T-cell (primary cell): ENCODE data around the gene SORCS3. TPM values are rescaled to one million over a fixed set of nuclear protein-coding genes. Genes with fewer than 3 reads are reported as not detected.

Experiments used
- ATAC-seq, 4 experiments: fragments of 200-7000 bp in 3 of 4; fragments of 150-1000 bp in 1 of 4; cut with Tn5 transposase; replicated peaks in 1 of 4; 1 replicate in 3 of 4; 2 replicates in 1 of 4; pipeline ENCODE4 v1.10.0; 2021; ENCODE audit warnings: moderate library complexity in 3 of 4, mild to moderate bottlenecking in 2 of 4, moderate number of reproducible peaks in 1 of 4
- CTCF ChIA-PET, 2 donors: fragments of 300-600 bp; sonication (Branson Sonifier 250); formaldehyde crosslinking; loops; one replicate each; lab custom pipeline; 2022; ENCODE audit warnings: antibody characterized with exemption in 2 of 2; lab: Charles Lee
- POLR2A ChIA-PET, 2 donors: fragments of 300-600 bp; sonication (Branson Sonifier 250); formaldehyde crosslinking; loops; one replicate each; lab custom pipeline; 2022; ENCODE audit warnings: antibody characterized with exemption in 2 of 2; lab: Charles Lee
- DNase-seq, 35 experiments: peaks; one replicate each; pipeline versions ENCODE4 v3.0.0 to v3.0.0-alpha.2; 2013 to 2023
- H3K27ac ChIP-seq: one replicate; pipeline ENCODE4 v1.5.1; 2013; ENCODE audit warnings: low read length
- H3K27me3 ChIP-seq, 2 experiments: replicated peaks in 1 of 2; 1 replicate in 1 of 2; 2 replicates in 1 of 2; pipeline versions ENCODE4 v1.6.1 to v1.7.0; 2013; ENCODE audit warnings: low read length in 1 of 2, mixed read lengths in 1 of 2; ENCODE audit not compliant: control insufficient read depth in 2 of 2, insufficient read depth in 2 of 2; ENCODE audit errors: extremely low read depth in 1 of 2
- H3K36me3 ChIP-seq, 2 donors: 1 replicate in 1 of 2; 2 replicates in 1 of 2; pipeline versions ENCODE4 v1.6.1 to v1.7.0; 2013; ENCODE audit warnings: low read length in 1 of 2; ENCODE audit not compliant: control insufficient read depth in 2 of 2, insufficient read depth in 1 of 2; ENCODE audit errors: extremely low read depth in 1 of 2
- H3K4me1 ChIP-seq, 2 experiments: 1 replicate in 1 of 2; 2 replicates in 1 of 2; pipeline versions ENCODE4 v1.6.1 to v1.7.0; 2013; ENCODE audit warnings: low read length in 2 of 2, mixed read lengths in 1 of 2; ENCODE audit not compliant: insufficient read depth in 2 of 2, control insufficient read depth in 1 of 2; ENCODE audit errors: extremely low read depth in 1 of 2
- H3K4me3 ChIP-seq, 2 donors: 1 replicate in 1 of 2; 2 replicates in 1 of 2; pipeline versions ENCODE4 v1.5.1 to v1.7.0; 2013; ENCODE audit warnings: mild to moderate bottlenecking in 2 of 2, low read length in 1 of 2, moderate library complexity in 1 of 2; ENCODE audit not compliant: control insufficient read depth in 1 of 2; ENCODE audit errors: extremely low read depth in 1 of 2
- H3K9me3 ChIP-seq: 2 replicates; pipeline ENCODE4 v1.7.0; 2013
- H3K27ac Mint-ChIP-seq, 2 donors: one replicate each; pipeline ENCODE4 v1.8.0; 2020 to 2021; ENCODE audit warnings: mild to moderate bottlenecking in 2 of 2, mixed read lengths in 2 of 2
- H3K27me3 Mint-ChIP-seq, 2 donors: one replicate each; pipeline ENCODE4 v1.8.0; 2021 to 2022; ENCODE audit warnings: mixed read lengths in 2 of 2
- H3K36me3 Mint-ChIP-seq: one replicate; pipeline ENCODE4 v1.8.0; 2021; ENCODE audit warnings: mixed read lengths
- H3K4me1 Mint-ChIP-seq, 3 donors: one replicate each; pipeline ENCODE4 v1.8.0; 2020 to 2022; ENCODE audit warnings: mixed read lengths in 3 of 3, mild to moderate bottlenecking in 1 of 3
- H3K4me3 Mint-ChIP-seq, 3 donors: one replicate each; pipeline ENCODE4 v1.8.0; 2020 to 2022; ENCODE audit warnings: mild to moderate bottlenecking in 3 of 3, mixed read lengths in 3 of 3, moderate library complexity in 3 of 3
- H3K9me3 Mint-ChIP-seq, 3 donors: one replicate each; pipeline ENCODE4 v1.8.0; 2020 to 2022; ENCODE audit warnings: mixed read lengths in 3 of 3
- WGBS: methylation state at CpG from one replicate; pipeline ENCODE4 v1.1.5; 2013; ENCODE audit warnings: missing lambda C conversion rate; ENCODE audit not compliant: insufficient coverage; 5-methylcytosine and 5-hydroxymethylcytosine counted together
- total RNA-seq, 35 experiments: library from RNA in 6 of 35; stranded (reverse) in 6 of 35; fragments of 120-200 nt in 1 of 35; gene quantifications; one replicate each; pipeline versions ENCODE4 v1.2.1 to v1.2.4 and lab custom pipeline; 2013 to 2026

Gene SORCS3
- total RNA-seq, 5 donors from 2014 or later (not counting 1 experiment from before 2014, with no cell fraction given) = 0.03 to 1.8 (median 0.50) TPM; not detected in 1

DNA sequence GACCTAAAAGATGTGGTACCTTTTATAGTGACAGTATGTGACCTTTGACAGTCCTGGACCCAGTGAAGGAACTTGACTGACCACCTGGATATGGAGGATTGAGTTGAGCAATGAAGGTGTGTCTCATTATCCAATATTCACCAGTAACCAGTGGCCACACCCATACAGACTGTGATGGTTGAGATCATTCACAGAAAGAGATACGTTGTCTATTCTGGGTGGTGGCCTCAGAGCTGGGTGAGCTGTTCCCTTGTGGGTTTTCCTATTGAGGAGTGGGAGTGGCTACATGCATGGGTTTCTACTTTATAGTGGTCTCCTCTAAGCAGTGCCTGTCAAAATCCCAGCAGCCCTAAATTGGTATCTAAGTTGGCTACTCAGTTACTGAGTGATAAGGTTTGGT, 507.4 kb downstream of the SORCS3 start:
- DNase-seq = no peak
- Histone ChIP-seq H3K4me3 (no peak overlapping the region), H3K36me3 (no peaks in the 10 kb centered on the region), H3K27ac (no peak overlapping the region), H3K4me1 (no peaks in the 10 kb centered on the region), H3K27me3 (no peaks in the 10 kb centered on the region), H3K9me3 (no peaks in the 10 kb centered on the region)
- POLR2A ChIA-PET = no interaction called here
- no peak for ATAC-seq
- H3K4me3 Mint-ChIP-seq = no peak overlapping the region
- WGBS = 60% methylated on average over 1 of the region's 1 CpG
- CTCF ChIA-PET = no interaction called here
- no peak overlapping the region for H3K27ac Mint-ChIP-seq
- no peaks in the 10 kb centered on the region for H3K36me3 Mint-ChIP-seq
- no peaks in the 10 kb centered on the region for H3K4me1 Mint-ChIP-seq
- no peaks in the 10 kb centered on the region for H3K27me3 Mint-ChIP-seq
- no peaks in the 10 kb centered on the region for H3K9me3 Mint-ChIP-seq

DNA sequence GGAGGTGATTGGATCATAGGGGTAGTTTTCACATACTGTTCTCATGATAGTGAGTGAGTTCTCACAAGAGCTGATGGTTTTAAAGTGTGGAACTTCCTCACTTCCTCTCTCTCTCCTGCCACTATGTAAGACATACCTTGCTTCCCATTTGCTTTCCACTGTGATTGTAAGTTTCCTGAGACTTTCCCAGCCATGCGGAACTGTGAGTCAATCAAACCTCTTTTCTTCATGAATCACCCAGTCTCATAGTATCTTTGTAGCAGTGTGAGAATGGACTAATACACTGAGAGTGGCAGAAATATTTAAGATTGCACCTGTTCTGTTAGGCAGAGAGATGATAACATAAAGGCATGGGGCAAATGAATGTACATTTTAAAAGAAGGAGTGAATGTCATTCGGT, 507.8 kb downstream of the SORCS3 start:
- Histone ChIP-seq H3K4me1 (no peaks in the 10 kb centered on the region), H3K9me3 (no peaks in the 10 kb centered on the region), H3K27me3 (no peaks in the 10 kb centered on the region), H3K36me3 (no peaks in the 10 kb centered on the region), H3K4me3 (no peak overlapping the region), H3K27ac (no peak overlapping the region)
- ATAC-seq (no peak), DNase-seq (no peak)
- Mint-ChIP-seq H3K27ac (no peak overlapping the region), H3K9me3 (no peaks in the 10 kb centered on the region), H3K4me1 (no peaks in the 10 kb centered on the region), H3K27me3 (no peaks in the 10 kb centered on the region), H3K36me3 (no peaks in the 10 kb centered on the region), H3K4me3 (no peak overlapping the region)
- ChIA-PET CTCF (no interaction called here), POLR2A (no interaction called here)
- WGBS = no CpG with 5 or more reads among the region's 2 CpGs

DNA sequence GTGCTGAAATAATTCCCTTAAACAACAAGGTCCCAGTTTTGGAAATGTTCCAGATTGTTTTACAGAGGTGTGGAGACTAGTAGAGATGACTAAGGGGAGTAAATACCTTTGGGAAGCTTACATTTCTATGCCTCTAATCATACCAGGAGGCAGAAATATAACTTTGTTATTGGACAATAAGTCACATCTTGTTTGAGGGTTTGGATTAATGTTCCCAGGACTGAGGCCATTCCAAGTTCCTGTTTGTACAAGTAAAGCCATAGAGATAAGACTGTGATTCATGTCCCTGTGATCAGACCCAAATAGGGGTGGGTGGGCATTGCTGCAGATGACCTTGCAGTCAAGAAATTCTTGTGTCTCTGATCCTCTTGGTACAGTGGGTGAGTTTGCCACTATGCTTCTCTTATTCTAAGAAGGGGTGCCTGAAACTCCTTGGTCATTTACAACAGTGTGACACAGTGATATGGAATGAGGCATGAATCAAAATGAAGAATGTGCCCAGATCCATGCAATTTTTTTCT, 508.3 kb downstream of the SORCS3 start:
- no peaks in the 10 kb centered on the region for H3K9me3 Mint-ChIP-seq

DNA sequence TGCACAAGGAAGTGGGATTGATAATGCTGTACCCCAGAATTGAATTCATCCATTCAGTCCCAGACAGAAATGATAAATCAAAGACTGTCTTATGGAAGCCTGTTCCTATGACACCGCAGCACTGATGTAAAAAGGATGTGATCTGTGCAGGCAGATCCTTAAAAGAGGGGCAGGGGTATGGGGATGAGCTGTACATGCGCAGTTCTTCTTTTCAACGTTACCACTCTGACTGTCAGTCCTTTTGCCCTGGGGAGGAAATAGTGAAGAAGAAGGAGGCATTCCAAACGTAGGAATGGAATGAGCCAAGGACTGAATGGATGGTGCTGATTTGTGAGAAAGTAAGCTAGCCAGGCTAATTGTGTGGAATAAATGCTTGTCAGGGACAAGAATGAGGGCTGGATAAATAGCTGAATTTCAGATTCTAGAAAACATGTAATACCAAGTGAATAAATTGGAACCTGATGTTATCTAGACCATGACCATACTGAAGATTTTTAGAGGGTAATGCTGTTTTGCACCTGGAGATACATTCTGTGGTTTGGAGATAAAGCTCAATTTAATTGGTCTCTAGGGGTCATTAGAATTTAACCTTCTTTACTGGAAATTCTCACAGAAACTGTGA, 509.3 kb downstream of the SORCS3 start:
- ChIA-PET POLR2A (no interaction called here), CTCF (no interaction called here)
- H3K4me3 ChIP-seq = no peak overlapping the region
- H3K27ac ChIP-seq = no peak overlapping the region
- 59% methylated on average over 4 of the region's 4 CpGs for WGBS
- no peaks in the 10 kb centered on the region for H3K36me3 Mint-ChIP-seq
- no peaks in the 10 kb centered on the region for H3K9me3 ChIP-seq
- no peaks in the 10 kb centered on the region for H3K4me1 ChIP-seq
- H3K36me3 ChIP-seq = no peaks in the 10 kb centered on the region
- no peaks in the 10 kb centered on the region for H3K9me3 Mint-ChIP-seq
- H3K4me3 Mint-ChIP-seq = no peak overlapping the region
- no peak for DNase-seq
- H3K27ac Mint-ChIP-seq = no peak overlapping the region
- no peaks in the 10 kb centered on the region for H3K27me3 ChIP-seq
- no peak for ATAC-seq
- H3K27me3 Mint-ChIP-seq = no peaks in the 10 kb centered on the region
- H3K4me1 Mint-ChIP-seq = no peaks in the 10 kb centered on the region

More for the DNA sequence above, 508.3 kb downstream of the SORCS3 start:
- POLR2A ChIA-PET = no interaction called here
- H3K4me3 ChIP-seq = no peak overlapping the region
- DNase-seq (no peak), ATAC-seq (no peak)
- CTCF ChIA-PET = no interaction called here
- H3K4me3 Mint-ChIP-seq = no peak overlapping the region
- H3K27ac Mint-ChIP-seq = no peak overlapping the region
- no peaks in the 10 kb centered on the region for H3K36me3 Mint-ChIP-seq
- no peaks in the 10 kb centered on the region for H3K36me3 ChIP-seq
- H3K4me1 ChIP-seq = no peaks in the 10 kb centered on the region
- no peaks in the 10 kb centered on the region for H3K27me3 ChIP-seq
- no peaks in the 10 kb centered on the region for H3K27me3 Mint-ChIP-seq
- no peak overlapping the region for H3K27ac ChIP-seq
- no peaks in the 10 kb centered on the region for H3K9me3 ChIP-seq
- H3K4me1 Mint-ChIP-seq = no peaks in the 10 kb centered on the region

DNA sequence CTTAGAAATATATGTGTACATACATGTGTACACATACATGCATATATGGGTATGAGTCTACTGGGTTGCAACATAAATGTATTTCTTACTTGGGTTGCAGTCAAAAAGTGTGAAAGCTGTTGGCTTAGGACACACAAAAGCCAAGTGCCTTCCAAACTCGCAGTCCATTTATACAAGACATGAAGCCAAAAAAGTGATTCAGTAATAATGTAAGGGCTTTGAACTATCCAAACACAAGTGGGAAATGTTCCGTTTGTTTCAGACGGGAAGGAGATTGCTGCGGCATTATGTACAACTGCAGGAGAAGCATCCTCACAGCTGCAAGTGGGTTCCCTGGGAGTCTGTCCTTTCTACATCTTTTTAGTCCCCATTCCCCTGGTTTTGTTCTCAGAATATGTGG, 513.6 kb downstream of the SORCS3 start:
- ATAC-seq = no peak
- Histone ChIP-seq H3K27me3 (no peaks in the 10 kb centered on the region), H3K4me3 (no peak overlapping the region), H3K36me3 (no peaks in the 10 kb centered on the region), H3K27ac (no peak overlapping the region), H3K9me3 (no peaks in the 10 kb centered on the region), H3K4me1 (no peaks in the 10 kb centered on the region)
- no peak overlapping the region for H3K4me3 Mint-ChIP-seq
- H3K27me3 Mint-ChIP-seq = no peaks in the 10 kb centered on the region
- H3K36me3 Mint-ChIP-seq = no peaks in the 10 kb centered on the region
- no peak overlapping the region for H3K27ac Mint-ChIP-seq
- DNase-seq = no peak
- ChIA-PET POLR2A (no interaction called here), CTCF (no interaction called here)
- H3K4me1 Mint-ChIP-seq = no peaks in the 10 kb centered on the region
- 92% methylated on average over 3 of the region's 4 CpGs for WGBS
- no peaks in the 10 kb centered on the region for H3K9me3 Mint-ChIP-seq

DNA sequence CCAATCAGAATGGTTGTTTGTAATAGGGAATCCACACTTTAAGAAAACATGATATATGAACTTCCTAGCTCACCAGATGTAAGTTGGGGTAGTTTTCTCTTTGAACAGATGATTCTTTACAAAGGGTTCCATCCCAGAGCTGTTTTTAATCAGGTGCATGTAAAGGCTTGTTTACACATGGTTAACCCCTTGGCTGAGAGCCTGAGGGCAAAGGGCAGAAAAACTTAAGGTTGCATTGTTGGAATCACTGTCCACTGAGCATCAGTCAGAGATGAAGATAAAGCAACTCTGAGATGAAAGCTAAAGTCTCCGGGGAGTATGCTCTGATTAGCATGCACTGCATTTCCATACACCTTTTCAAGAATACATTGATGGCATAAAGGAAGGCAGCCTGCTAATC, 518.2 kb downstream of the SORCS3 start:
- Histone ChIP-seq H3K4me1 (no peaks in the 10 kb centered on the region), H3K27ac (no peak overlapping the region), H3K4me3 (no peak overlapping the region), H3K9me3 (no peaks in the 10 kb centered on the region), H3K36me3 (no peaks in the 10 kb centered on the region), H3K27me3 (no peaks in the 10 kb centered on the region)
- Mint-ChIP-seq H3K9me3 (peaks cover 0 to 4% (median 0%) of the 10 kb centered on the region in 3 donors), H3K4me1 (no peaks in the 10 kb centered on the region), H3K27ac (no peak overlapping the region), H3K27me3 (no peaks in the 10 kb centered on the region), H3K36me3 (no peaks in the 10 kb centered on the region), H3K4me3 (no peak overlapping the region)
- ChIA-PET POLR2A (interaction anchor here in 1 of 2 donors (0.6 kb wide), 1 partner anchor 24 kb away, joined by 3 read pairs; no protein-coding TSS in a partner anchor), CTCF (no interaction called here)
- no peak for ATAC-seq
- DNase-seq = no peak
- WGBS = no CpG with 5 or more reads among the region's 1 CpG
